ENCODE data around the gene MYH10.
A peak's percentile ranks its signal among the peaks of the same experiment; 100 is the strongest.

The MYH10 gene

DNA sequence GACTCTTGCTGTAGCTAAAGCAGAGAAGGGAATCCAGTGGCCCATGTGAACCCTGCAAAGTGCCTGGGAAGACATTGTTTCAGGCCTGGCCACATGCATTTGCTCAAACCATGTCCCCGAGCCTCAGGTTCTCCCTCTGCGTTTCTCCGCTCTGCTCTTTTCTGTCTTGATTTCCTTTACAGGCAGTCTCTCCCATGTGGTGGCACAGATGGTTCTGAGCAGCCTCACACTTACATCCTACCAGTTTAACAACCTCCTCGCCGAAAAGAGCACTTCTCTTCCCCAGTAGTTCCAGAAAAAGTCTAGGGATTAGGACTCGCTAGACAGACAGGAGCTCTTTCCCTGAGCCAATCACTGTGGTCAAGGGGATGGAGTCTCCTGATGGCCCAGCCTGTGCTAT is 28.3 kb upstream of the MYH10 start:
- no peak for TF ChIP-seq CTCF (IDR thresholded peaks at IDR 0.05)
- intact Hi-C loops (cut with DNase I; ENCODE audit: low total_unique reads), result loop anchor here (5.0 kb wide), 1 partner anchor 73 kb away; no protein-coding TSS in a partner anchor
- DNase-seq, result no peak

DNA sequence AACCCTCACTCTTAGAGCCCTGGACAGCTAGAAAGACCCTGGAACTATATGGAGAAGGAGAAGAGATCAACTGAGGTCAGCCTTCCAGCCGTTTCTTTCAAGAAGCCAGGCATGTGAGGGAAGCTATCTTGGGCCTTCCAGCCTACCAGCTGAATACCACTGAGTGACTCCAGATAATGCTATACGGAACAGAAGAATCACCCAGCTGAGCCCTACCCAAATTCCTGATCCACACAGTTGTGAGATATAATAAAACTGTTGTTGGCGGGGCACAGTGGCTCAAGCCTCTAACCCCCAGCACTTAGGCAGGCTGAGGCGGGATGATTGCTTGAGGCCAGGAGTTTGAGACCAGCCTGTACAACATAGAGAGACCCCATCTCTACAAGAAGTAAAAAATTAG is 26.2 kb upstream of the MYH10 start:
- no peak overlapping the region for H3K4me3 ChIP-seq
- H3K9me3 ChIP-seq, result peaks cover 0 to 9% (median 6%) of the 10 kb centered on the region in 3 donors
- intact Hi-C loops (cut with DNase I; ENCODE audit: low total_unique reads), result loop anchor here (5.0 kb wide), 1 partner anchor 76 kb away; no protein-coding TSS in a partner anchor
- H3K4me1 ChIP-seq, result no peaks in the 10 kb centered on the region
- no peak for DNase-seq
- TF ChIP-seq CTCF (IDR thresholded peaks at IDR 0.05), result no peak
- no peaks in the 10 kb centered on the region for H3K36me3 ChIP-seq
- no peaks in the 10 kb centered on the region for H3K27me3 ChIP-seq
- H3K27ac ChIP-seq, result no peak overlapping the region

More for the DNA sequence above, 28.3 kb upstream of the MYH10 start:
- H3K27me3 ChIP-seq, result no peaks in the 10 kb centered on the region
- no peak overlapping the region for H3K27ac ChIP-seq
- H3K36me3 ChIP-seq, result no peaks in the 10 kb centered on the region
- no peak overlapping the region for H3K4me3 ChIP-seq
- peaks cover 0 to 9% (median 6%) of the 10 kb centered on the region in 3 donors for H3K9me3 ChIP-seq
- H3K4me1 ChIP-seq, result peaks cover 0 to 13% (median 5%) of the 10 kb centered on the region in 4 donors

DNA sequence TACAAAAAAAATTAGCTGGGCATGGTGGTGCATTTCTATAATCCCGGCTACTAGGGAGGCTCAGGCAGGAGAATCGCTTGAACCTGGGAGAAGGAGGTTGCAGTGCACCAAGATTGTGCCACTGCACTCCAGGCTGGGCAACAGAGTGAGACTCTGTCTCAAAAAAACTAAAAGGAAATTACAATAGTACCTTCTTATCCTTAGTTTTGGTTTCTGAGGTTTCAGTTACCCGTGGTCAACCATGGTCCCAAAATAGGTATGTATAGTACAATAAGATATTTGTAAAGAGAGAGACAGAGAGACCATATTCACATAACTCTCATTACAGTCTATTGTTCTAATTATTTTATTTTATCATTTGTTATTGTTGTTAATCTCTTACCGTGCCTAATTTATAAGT is 24.3 kb upstream of the MYH10 start:
- no peak for DNase-seq
- peaks cover 0 to 9% (median 6%) of the 10 kb centered on the region in 3 donors for H3K9me3 ChIP-seq
- no peaks in the 10 kb centered on the region for H3K36me3 ChIP-seq
- no peak for TF ChIP-seq CTCF (IDR thresholded peaks at IDR 0.05)
- intact Hi-C loops (cut with DNase I; ENCODE audit: low total_unique reads), result loop anchor here (5.0 kb wide), 1 partner anchor 77 kb away; no protein-coding TSS in a partner anchor
- H3K4me1 ChIP-seq, result peaks cover 0 to 16% (median 6%) of the 10 kb centered on the region in 4 donors
- no peaks in the 10 kb centered on the region for H3K27me3 ChIP-seq
- H3K4me3 ChIP-seq, result no peak overlapping the region
- no peak overlapping the region for H3K27ac ChIP-seq

DNA sequence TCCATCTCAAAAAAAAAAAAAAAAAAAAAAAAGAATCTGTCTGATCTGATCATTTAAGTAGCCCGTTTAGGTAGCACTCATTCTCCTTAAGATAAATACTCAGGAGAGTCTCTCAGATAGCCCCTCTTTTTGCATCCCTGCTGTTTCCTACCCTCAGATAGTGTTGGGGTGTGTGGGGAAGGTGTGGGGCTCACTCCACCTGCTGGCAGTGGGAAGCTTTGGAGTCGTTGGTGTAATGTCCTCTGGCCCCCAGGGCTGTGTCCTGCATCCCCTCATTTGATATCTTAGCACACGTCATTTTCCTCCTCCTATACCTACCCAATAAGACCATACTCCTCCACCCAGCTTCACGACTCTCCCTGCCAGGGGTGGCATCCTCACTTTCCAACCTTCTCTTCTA is 20.5 kb upstream of the MYH10 start:
- intact Hi-C loops (cut with DNase I; ENCODE audit: low total_unique reads), result no loop called here
- Histone ChIP-seq H3K27ac (peak overlapping the region; percentile 78 to 85), H3K4me1 (peaks cover 0 to 43% (median 20%) of the 10 kb centered on the region in 4 donors), H3K9me3 (no peaks in the 10 kb centered on the region), H3K4me3 (no peak overlapping the region), H3K27me3 (no peaks in the 10 kb centered on the region), H3K36me3 (no peaks in the 10 kb centered on the region)
- TF ChIP-seq CTCF (IDR thresholded peaks at IDR 0.05), result no peak
- no peak for DNase-seq

DNA sequence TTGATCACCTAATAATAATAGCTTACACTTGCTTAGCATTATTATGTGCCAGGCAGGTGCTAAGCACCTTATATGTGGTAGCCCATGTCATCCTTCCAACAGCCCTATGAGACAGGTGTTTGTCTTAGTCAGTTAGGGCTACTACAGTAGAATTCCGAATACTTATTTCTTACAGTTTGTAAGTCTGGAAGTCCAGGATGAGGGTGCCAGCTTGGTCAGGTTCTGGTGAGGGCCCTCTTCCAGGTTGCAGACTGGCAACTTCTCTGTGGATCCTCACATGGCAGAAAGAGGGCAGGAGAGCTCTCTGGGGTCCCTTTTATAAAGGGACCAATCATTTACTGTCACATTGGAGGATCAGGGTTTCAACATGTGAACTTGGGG is 19.6 kb upstream of the MYH10 start:
- Histone ChIP-seq H3K4me1 (peaks cover 0 to 43% (median 20%) of the 10 kb centered on the region in 4 donors), H3K27me3 (no peaks in the 10 kb centered on the region), H3K9me3 (no peaks in the 10 kb centered on the region), H3K27ac (peak overlapping the region; percentile 78 to 85), H3K4me3 (no peak overlapping the region), H3K36me3 (no peaks in the 10 kb centered on the region)
- intact Hi-C loops (cut with DNase I; ENCODE audit: low total_unique reads), result no loop called here
- no peak for DNase-seq
- no peak for TF ChIP-seq CTCF (IDR thresholded peaks at IDR 0.05)

All from tibial artery (tissue), 4 donors.